Measurements from ENCODE around the gene LETMD1.

LETMD1 gene

GRCh38 chr12:51085757-51086156 is 37.6 kb downstream of the LETMD1 start:
- Histone ChIP-seq H4K20me1 (ENCODE audit: insufficient read depth, low read length, poor library complexity, severe bottlenecking) (peaks cover 19% of the 10 kb centered on the region), H3K9ac (ENCODE audit: low read depth, low read length, poor library complexity, severe bottlenecking) (no peak overlapping the region), H3F3A (ENCODE audit: low read depth) (no peaks in the 10 kb centered on the region), H3K9me3 (ENCODE audit: insufficient read depth, low read depth, low read length) (no peaks in the 10 kb centered on the region), H3K79me2 (ENCODE audit: insufficient read depth, low read length) (peaks cover 24% of the 10 kb centered on the region), H3K4me2 (ENCODE audit: low read depth, low read length, poor library complexity, severe bottlenecking) (no peak overlapping the region), H2AFZ (ENCODE audit: low read length) (no peak overlapping the region), H3K4me3 (ENCODE audit: low read length, poor library complexity, severe bottlenecking) (no peak overlapping the region), H3K27me3 (ENCODE audit: insufficient read depth, low read length, poor library complexity, severe bottlenecking) (peaks cover 5% of the 10 kb centered on the region), H3K36me3 (ENCODE audit: insufficient read depth, low read length) (no peaks in the 10 kb centered on the region), H3K9me2 (replicated peaks; ENCODE audit: low read depth, low read length) (no peaks in the 10 kb centered on the region), H3K4me1 (ENCODE audit: insufficient read depth, low read length, poor library complexity, severe bottlenecking) (peaks cover 23% of the 10 kb centered on the region)
- TF ChIP-seq, protein P1, sequence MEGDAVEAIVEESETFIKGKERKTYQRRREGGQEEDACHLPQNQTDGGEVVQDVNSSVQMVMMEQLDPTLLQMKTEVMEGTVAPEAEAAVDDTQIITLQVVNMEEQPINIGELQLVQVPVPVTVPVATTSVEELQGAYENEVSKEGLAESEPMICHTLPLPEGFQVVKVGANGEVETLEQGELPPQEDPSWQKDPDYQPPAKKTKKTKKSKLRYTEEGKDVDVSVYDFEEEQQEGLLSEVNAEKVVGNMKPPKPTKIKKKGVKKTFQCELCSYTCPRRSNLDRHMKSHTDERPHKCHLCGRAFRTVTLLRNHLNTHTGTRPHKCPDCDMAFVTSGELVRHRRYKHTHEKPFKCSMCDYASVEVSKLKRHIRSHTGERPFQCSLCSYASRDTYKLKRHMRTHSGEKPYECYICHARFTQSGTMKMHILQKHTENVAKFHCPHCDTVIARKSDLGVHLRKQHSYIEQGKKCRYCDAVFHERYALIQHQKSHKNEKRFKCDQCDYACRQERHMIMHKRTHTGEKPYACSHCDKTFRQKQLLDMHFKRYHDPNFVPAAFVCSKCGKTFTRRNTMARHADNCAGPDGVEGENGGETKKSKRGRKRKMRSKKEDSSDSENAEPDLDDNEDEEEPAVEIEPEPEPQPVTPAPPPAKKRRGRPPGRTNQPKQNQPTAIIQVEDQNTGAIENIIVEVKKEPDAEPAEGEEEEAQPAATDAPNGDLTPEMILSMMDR (conservative IDR thresholded peaks at IDR 0.05; ENCODE audit: low read length), result no peak
- no peak for TF ChIP-seq EZH2phosphoT487 (IDR thresholded peaks at IDR 0.05; ENCODE audit: borderline replicate concordance)

DNA sequence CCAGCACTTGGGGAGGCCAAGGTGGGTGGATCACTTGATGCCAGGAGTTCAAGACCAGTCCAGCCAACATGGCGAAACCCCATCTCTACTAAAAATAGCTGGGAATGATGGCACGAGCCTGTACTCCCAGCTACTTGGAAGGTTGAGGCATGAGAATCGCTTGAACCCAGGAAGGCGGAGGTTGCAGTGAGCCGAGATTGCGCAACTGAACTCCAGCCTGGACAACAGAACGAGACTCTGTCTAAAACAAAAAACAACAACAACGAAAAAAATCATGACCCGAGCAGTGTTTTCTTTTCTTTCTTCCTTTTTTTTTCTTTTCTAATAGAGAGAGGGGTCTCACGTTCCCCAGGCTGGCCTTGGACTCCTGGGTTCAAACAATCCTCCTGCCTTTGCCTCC is 38.8 kb downstream of the LETMD1 start:
- H3K4me1 ChIP-seq (ENCODE audit: insufficient read depth, low read length, poor library complexity, severe bottlenecking), result peaks cover 13% of the 10 kb centered on the region
- peaks cover 13% of the 10 kb centered on the region for H4K20me1 ChIP-seq (ENCODE audit: insufficient read depth, low read length, poor library complexity, severe bottlenecking)
- H2AFZ ChIP-seq (ENCODE audit: low read length), result 0 out of 2 replicates have a peak overlapping the region, but pooled peaks have one; percentile 26
- no peaks in the 10 kb centered on the region for H3K36me3 ChIP-seq (ENCODE audit: insufficient read depth, low read length)
- no peak overlapping the region for H3K4me2 ChIP-seq (ENCODE audit: low read depth, low read length, poor library complexity, severe bottlenecking)
- TF ChIP-seq, protein P1 (conservative IDR thresholded peaks at IDR 0.05; ENCODE audit: low read length), result no peak
- no peak for TF ChIP-seq EZH2phosphoT487 (IDR thresholded peaks at IDR 0.05; ENCODE audit: borderline replicate concordance)
- H3F3A ChIP-seq (ENCODE audit: low read depth), result no peaks in the 10 kb centered on the region
- H3K9me3 ChIP-seq (ENCODE audit: insufficient read depth, low read depth, low read length), result no peaks in the 10 kb centered on the region
- H3K27me3 ChIP-seq (ENCODE audit: insufficient read depth, low read length, poor library complexity, severe bottlenecking), result peaks cover 5% of the 10 kb centered on the region
- peaks cover 13% of the 10 kb centered on the region for H3K79me2 ChIP-seq (ENCODE audit: insufficient read depth, low read length)
- no peak overlapping the region for H3K9ac ChIP-seq (ENCODE audit: low read depth, low read length, poor library complexity, severe bottlenecking)
- H3K4me3 ChIP-seq (ENCODE audit: low read length, poor library complexity, severe bottlenecking), result no peak overlapping the region
- H3K9me2 ChIP-seq (replicated peaks; ENCODE audit: low read depth, low read length), result no peaks in the 10 kb centered on the region

- Histone ChIP-seq H3K4me1 (ENCODE audit: insufficient read depth, low read length, poor library complexity, severe bottlenecking) (peaks cover 4% of the 10 kb centered on the region), H3K9me3 (ENCODE audit: insufficient read depth, low read depth, low read length) (no peaks in the 10 kb centered on the region), H3K9ac (ENCODE audit: low read depth, low read length, poor library complexity, severe bottlenecking) (no peak overlapping the region), H3K27me3 (ENCODE audit: insufficient read depth, low read length, poor library complexity, severe bottlenecking) (peaks cover 4% of the 10 kb centered on the region), H3K79me2 (ENCODE audit: insufficient read depth, low read length) (peaks cover 4% of the 10 kb centered on the region), H3K4me2 (ENCODE audit: low read depth, low read length, poor library complexity, severe bottlenecking) (no peak overlapping the region), H3K4me3 (ENCODE audit: low read length, poor library complexity, severe bottlenecking) (no peak overlapping the region), H3K36me3 (ENCODE audit: insufficient read depth, low read length) (no peaks in the 10 kb centered on the region), H2AFZ (ENCODE audit: low read length) (no peak overlapping the region; the same call in 1 of the 2 replicates), H3K9me2 (replicated peaks; ENCODE audit: low read depth, low read length) (no peaks in the 10 kb centered on the region), H3F3A (ENCODE audit: low read depth) (no peaks in the 10 kb centered on the region), H4K20me1 (ENCODE audit: insufficient read depth, low read length, poor library complexity, severe bottlenecking) (peaks cover 4% of the 10 kb centered on the region)
- TF ChIP-seq EZH2phosphoT487 (IDR thresholded peaks at IDR 0.05; ENCODE audit: borderline replicate concordance), result no peak
- TF ChIP-seq, protein P1 (conservative IDR thresholded peaks at IDR 0.05; ENCODE audit: low read length), result no peak
Observed at GRCh38 chr12:51087818-51088217, 39.7 kb downstream of the LETMD1 start.
